Measurements from ENCODE around the gene ECI2.
A peak's percentile ranks its signal among the peaks of the same experiment; 100 is the strongest.

ECI2 gene

GRCh38 chr6:4162370-4162769 is 27.0 kb upstream of the ECI2 start:
- Mint-ChIP-seq H3K9me3 (no peaks in the 10 kb centered on the region), H3K27me3 (peaks cover 10% of the 10 kb centered on the region), H3K4me3 (no peak overlapping the region), H3K36me3 (no peaks in the 10 kb centered on the region), H3K27ac (no peak overlapping the region), H3K4me1 (no peaks in the 10 kb centered on the region)
- no peak for ATAC-seq

- Mint-ChIP-seq H3K27ac (no peak overlapping the region), H3K4me3 (no peak overlapping the region), H3K27me3 (peaks cover 10% of the 10 kb centered on the region), H3K4me1 (no peaks in the 10 kb centered on the region), H3K36me3 (no peaks in the 10 kb centered on the region), H3K9me3 (no peaks in the 10 kb centered on the region)
- no peak for ATAC-seq
These were observed 24.1 kb upstream of the ECI2 start for GRCh38 chr6:4159491-4159890.

- Mint-ChIP-seq H3K36me3 (no peaks in the 10 kb centered on the region), H3K9me3 (no peaks in the 10 kb centered on the region), H3K27ac (no peak overlapping the region), H3K4me1 (no peaks in the 10 kb centered on the region), H3K4me3 (no peak overlapping the region), H3K27me3 (peaks cover 14% of the 10 kb centered on the region)
- ATAC-seq: no peak
These were observed 22.1 kb upstream of the ECI2 start for GRCh38 chr6:4157506-4157905.

- H3K9me3 Mint-ChIP-seq: no peaks in the 10 kb centered on the region
- peaks cover 24% of the 10 kb centered on the region for H3K27me3 Mint-ChIP-seq
- H3K27ac Mint-ChIP-seq: no peak overlapping the region
- H3K4me1 Mint-ChIP-seq: no peaks in the 10 kb centered on the region
- H3K4me3 Mint-ChIP-seq: no peak overlapping the region
- peak; percentile 80 for ATAC-seq
- H3K36me3 Mint-ChIP-seq: no peaks in the 10 kb centered on the region
These were observed 20.6 kb upstream of the ECI2 start for GRCh38 chr6:4155848-4156466.

- ATAC-seq: no peak
- peaks cover 15% of the 10 kb centered on the region for H3K27me3 Mint-ChIP-seq
- H3K9me3 Mint-ChIP-seq: no peaks in the 10 kb centered on the region
- no peak overlapping the region for H3K4me3 Mint-ChIP-seq
- no peak overlapping the region for H3K27ac Mint-ChIP-seq
- no peaks in the 10 kb centered on the region for H3K4me1 Mint-ChIP-seq
- no peaks in the 10 kb centered on the region for H3K36me3 Mint-ChIP-seq
These were observed 18.2 kb upstream of the ECI2 start for GRCh38 chr6:4153514-4153985.

GRCh38 chr6:4145083-4145482 is 9.7 kb upstream of the ECI2 start:
- Mint-ChIP-seq H3K27ac (no peak overlapping the region), H3K9me3 (peaks cover 6% of the 10 kb centered on the region), H3K36me3 (peaks cover 8% of the 10 kb centered on the region), H3K4me3 (no peak overlapping the region), H3K27me3 (peaks cover 13% of the 10 kb centered on the region), H3K4me1 (no peaks in the 10 kb centered on the region)
- ATAC-seq: no peak

- H3K9me3 Mint-ChIP-seq: peaks cover 6% of the 10 kb centered on the region
- H3K4me1 Mint-ChIP-seq: peaks cover 12% of the 10 kb centered on the region
- H3K36me3 Mint-ChIP-seq: peaks cover 8% of the 10 kb centered on the region
- ATAC-seq: no peak
- peaks cover 13% of the 10 kb centered on the region for H3K27me3 Mint-ChIP-seq
- H3K27ac Mint-ChIP-seq: no peak overlapping the region
- H3K4me3 Mint-ChIP-seq: no peak overlapping the region
These were observed 3.9 kb upstream of the ECI2 start for GRCh38 chr6:4139272-4139671.

GRCh38 chr6:4138186-4138585 is 2.8 kb upstream of the ECI2 start:
- peaks cover 14% of the 10 kb centered on the region for H3K36me3 Mint-ChIP-seq
- H3K27ac Mint-ChIP-seq: no peak overlapping the region
- no peak for ATAC-seq
- H3K4me1 Mint-ChIP-seq: peaks cover 23% of the 10 kb centered on the region
- no peak overlapping the region for H3K4me3 Mint-ChIP-seq
- peaks cover 5% of the 10 kb centered on the region for H3K9me3 Mint-ChIP-seq
- H3K27me3 Mint-ChIP-seq: peaks cover 12% of the 10 kb centered on the region

- peaks cover 23% of the 10 kb centered on the region for H3K36me3 Mint-ChIP-seq
- peaks cover 29% of the 10 kb centered on the region for H3K4me1 Mint-ChIP-seq
- no peak for ATAC-seq
- H3K9me3 Mint-ChIP-seq: peaks cover 3% of the 10 kb centered on the region
- peak overlapping the region; percentile 85 for H3K4me3 Mint-ChIP-seq
- no peaks in the 10 kb centered on the region for H3K27me3 Mint-ChIP-seq
- peak overlapping the region; percentile 91 for H3K27ac Mint-ChIP-seq
These were observed 1.0 kb upstream of the ECI2 start for GRCh38 chr6:4136354-4136831.

- Mint-ChIP-seq H3K4me1 (peaks cover 29% of the 10 kb centered on the region), H3K27me3 (no peaks in the 10 kb centered on the region), H3K27ac (peak overlapping the region; percentile 91)
These were observed 434 bp upstream of the ECI2 start for GRCh38 chr6:4135665-4136353.

GRCh38 chr6:4133941-4134838 is 1.2 kb downstream of the ECI2 start:
- Mint-ChIP-seq H3K27ac (peak overlapping the region; percentile 91), H3K4me1 (peaks cover 29% of the 10 kb centered on the region), H3K27me3 (no peaks in the 10 kb centered on the region), H3K4me3 (peak overlapping the region; percentile 97), H3K9me3 (peaks cover 3% of the 10 kb centered on the region), H3K36me3 (peaks cover 38% of the 10 kb centered on the region)
- ATAC-seq: no peak

More at GRCh38 chr6:4135665-4136353, 434 bp upstream of the ECI2 start:
- peaks cover 24% of the 10 kb centered on the region for H3K36me3 Mint-ChIP-seq
- ATAC-seq: peak; percentile 97
- peaks cover 3% of the 10 kb centered on the region for H3K9me3 Mint-ChIP-seq
- H3K4me3 Mint-ChIP-seq: peak overlapping the region; percentile 85

GRCh38 chr6:4130357-4130987 is 4.9 kb downstream of the ECI2 start:
- Mint-ChIP-seq H3K9me3 (peaks cover 3% of the 10 kb centered on the region), H3K27me3 (no peaks in the 10 kb centered on the region), H3K4me3 (no peak overlapping the region), H3K36me3 (peaks cover 69% of the 10 kb centered on the region), H3K27ac (no peak overlapping the region), H3K4me1 (peaks cover 31% of the 10 kb centered on the region)
- ATAC-seq: no peak

- no peaks in the 10 kb centered on the region for H3K27me3 Mint-ChIP-seq
- no peak overlapping the region for H3K27ac Mint-ChIP-seq
- H3K4me3 Mint-ChIP-seq: no peak overlapping the region
- no peak for ATAC-seq
- peaks cover 3% of the 10 kb centered on the region for H3K9me3 Mint-ChIP-seq
- H3K4me1 Mint-ChIP-seq: peaks cover 30% of the 10 kb centered on the region
- H3K36me3 Mint-ChIP-seq: peaks cover 78% of the 10 kb centered on the region
These were observed 5.9 kb downstream of the ECI2 start for GRCh38 chr6:4129446-4129845.

- Mint-ChIP-seq H3K4me1 (peaks cover 23% of the 10 kb centered on the region), H3K27ac (no peak overlapping the region), H3K4me3 (no peak overlapping the region), H3K9me3 (peaks cover 3% of the 10 kb centered on the region), H3K27me3 (no peaks in the 10 kb centered on the region), H3K36me3 (peaks cover 78% of the 10 kb centered on the region)
- ATAC-seq: no peak
These were observed 6.6 kb downstream of the ECI2 start for GRCh38 chr6:4128748-4129147.

- H3K27me3 Mint-ChIP-seq: no peaks in the 10 kb centered on the region
- H3K9me3 Mint-ChIP-seq: peaks cover 3% of the 10 kb centered on the region
- H3K36me3 Mint-ChIP-seq: peaks cover 72% of the 10 kb centered on the region
- no peak overlapping the region for H3K27ac Mint-ChIP-seq
- ATAC-seq: no peak
- no peak overlapping the region for H3K4me3 Mint-ChIP-seq
- peaks cover 16% of the 10 kb centered on the region for H3K4me1 Mint-ChIP-seq
These were observed 7.3 kb downstream of the ECI2 start for GRCh38 chr6:4128072-4128471.
